HG03565 (cell line): ENCODE results near the gene TSSC4.
"Not testable (repeated sequence)": the region's sequence is repeated elsewhere in the genome, so short reads cannot be mapped to it uniquely, and the experiment has no call there.

Experiments
- ATAC-seq: cut with Tn5 transposase; IDR thresholded peaks from one replicate; pipeline ENCODE4 v1.9.1; 2021; ENCODE audit warnings: mild to moderate bottlenecking, moderate library complexity; ENCODE audit not compliant: unreplicated experiment

Gene TSSC4

GRCh38 chr11:2400069-2400761, at the start of gene TSSC4:
TSSC4 (plus strand) TSS chr11:2400750; CDS start chr11:2402634, 1,884 bp downstream.
- ATAC-seq: peak; percentile 70

DNA sequence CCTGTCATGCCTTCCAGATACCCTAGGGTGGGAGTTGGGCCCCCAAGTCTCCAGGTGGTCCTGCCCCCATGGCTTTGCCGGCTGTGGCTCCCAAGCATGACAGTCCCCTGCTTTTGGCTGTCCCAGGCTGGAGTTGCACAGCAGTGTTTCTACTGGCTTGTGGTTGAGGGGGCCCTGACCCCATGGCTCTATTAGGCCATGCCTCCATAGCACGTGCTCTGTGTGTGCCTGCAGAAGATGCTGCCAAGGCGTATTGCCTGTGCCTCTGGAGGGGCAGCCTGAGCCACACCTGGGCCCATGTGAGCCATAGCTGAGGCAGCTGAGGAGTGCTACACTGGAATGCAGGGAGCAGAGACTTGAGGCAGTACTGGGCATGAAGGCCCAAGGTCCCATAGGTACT, 48.8 kb upstream of the TSSC4 start:
- no peak for ATAC-seq

GRCh38 chr11:2352420-2352819, 48.1 kb upstream of the TSSC4 start:
- ATAC-seq: no peak

GRCh38 chr11:2355000-2355644, 45.4 kb upstream of the TSSC4 start:
- ATAC-seq: no peak

- no peak for ATAC-seq
Measured at GRCh38 chr11:2357246-2357645, 43.3 kb upstream of the TSSC4 start.

GRCh38 chr11:2357651-2358050, 42.9 kb upstream of the TSSC4 start:
- ATAC-seq: not testable (repeated sequence)

- ATAC-seq: no peak
Measured at GRCh38 chr11:2358754-2359442, 41.7 kb upstream of the TSSC4 start.

GRCh38 chr11:2359557-2359956, 41.0 kb upstream of the TSSC4 start:
- no peak for ATAC-seq

DNA sequence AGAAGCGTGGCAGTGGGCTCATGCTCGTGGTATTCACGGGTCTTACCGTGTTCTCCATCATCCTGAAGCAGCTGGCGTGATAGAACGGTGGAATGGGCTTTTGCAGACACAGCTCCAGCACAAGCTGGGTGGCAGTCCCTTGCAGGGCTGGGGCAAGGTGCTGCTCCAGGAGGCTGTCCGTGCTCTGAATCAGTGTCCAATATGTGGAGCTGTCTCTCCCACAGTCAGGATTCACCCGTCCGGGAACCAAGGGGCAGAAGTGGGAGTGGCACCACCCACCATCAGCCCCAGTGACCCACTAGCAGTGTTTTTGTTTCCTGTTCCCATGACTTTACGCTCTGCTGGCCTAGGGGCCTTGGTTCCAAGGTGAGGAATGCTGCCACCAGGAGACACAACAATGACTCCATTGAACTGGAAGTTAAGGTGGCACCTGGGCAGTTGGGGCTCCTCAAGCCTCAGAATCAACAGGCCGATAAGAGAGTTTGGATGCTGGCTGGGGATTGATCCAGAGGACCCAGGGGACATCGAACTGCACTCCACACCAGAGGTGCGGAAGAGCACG, 40.4 kb upstream of the TSSC4 start:
- ATAC-seq: no peak

DNA sequence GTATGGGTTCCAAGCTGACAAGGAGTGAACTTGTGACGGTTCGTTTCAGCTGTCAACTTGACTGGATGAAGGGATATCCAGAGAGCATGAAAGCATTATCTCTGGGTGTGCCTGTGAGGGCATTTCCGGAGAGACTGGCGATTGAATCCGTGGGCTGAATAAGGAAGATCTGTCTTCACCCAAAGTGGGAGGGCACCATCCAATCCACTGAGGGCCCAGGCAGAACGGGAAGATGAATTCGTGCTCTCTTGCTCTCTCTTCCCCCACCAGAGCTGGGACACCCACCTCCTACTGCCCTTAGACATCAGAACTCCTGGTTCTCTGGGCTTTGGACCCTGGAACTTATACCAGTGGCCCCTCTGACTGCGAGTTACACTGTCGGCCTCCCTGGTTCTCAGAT, 39.0 kb upstream of the TSSC4 start:
- ATAC-seq: no peak

DNA sequence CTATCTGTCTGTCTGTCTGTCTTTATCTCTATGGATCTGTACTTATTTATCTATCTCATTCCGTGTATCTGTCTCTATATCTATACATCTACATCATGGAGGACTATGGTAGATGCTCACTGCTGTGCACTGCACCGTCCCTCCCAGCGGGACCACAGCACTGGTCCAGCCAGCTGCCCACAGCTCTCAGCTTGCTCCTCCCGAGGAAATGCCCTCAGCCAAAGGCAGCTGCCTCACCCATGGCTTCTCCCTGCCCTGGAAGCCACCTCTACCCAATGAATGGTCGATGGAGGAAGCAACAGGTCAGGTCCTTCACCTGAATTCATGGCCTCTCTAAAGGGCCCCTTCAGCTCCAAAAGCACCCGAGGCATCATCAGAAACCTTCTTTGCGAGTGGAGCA, 38.1 kb upstream of the TSSC4 start:
- ATAC-seq: no peak

- ATAC-seq: no peak
Measured at GRCh38 chr11:2363130-2363529, 37.4 kb upstream of the TSSC4 start.

DNA sequence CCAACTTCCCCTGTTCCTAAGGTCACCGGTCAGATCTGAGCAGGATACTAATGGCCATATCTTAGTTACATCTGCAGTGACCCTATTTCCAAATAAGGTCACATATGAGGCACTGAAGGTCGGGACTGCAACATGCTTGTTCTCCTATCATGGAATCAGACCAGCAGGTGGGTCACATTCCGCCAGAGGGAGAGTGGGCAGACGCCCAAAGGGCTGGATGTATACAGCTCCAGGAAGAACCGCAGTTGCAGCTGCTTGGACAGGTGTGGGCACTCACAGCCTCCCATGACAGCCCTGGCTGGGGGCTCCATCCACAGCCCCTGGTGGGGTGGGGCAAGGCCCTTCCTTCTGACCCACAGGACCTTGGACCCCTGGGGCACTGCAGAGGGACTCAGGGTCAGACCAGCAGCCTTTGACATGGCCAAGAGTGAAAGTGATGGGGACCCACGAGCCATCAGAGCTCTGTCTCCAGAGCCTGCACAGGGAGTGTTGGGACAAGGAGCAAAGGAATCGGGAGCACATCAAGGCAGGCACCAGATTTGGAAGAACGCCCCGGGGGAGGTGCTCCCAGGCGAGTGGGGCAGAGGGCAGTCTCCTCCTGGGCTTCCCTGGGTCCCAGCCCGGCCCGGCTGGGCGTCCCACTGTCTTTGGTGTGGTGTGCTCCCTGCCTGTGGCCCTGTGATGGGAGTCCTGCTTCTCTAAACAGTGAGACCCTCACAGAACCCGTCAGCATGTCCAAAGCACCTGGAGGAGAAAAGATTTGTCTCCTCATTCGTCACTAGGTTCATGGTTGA, 36.8 kb upstream of the TSSC4 start:
- no peak for ATAC-seq

DNA sequence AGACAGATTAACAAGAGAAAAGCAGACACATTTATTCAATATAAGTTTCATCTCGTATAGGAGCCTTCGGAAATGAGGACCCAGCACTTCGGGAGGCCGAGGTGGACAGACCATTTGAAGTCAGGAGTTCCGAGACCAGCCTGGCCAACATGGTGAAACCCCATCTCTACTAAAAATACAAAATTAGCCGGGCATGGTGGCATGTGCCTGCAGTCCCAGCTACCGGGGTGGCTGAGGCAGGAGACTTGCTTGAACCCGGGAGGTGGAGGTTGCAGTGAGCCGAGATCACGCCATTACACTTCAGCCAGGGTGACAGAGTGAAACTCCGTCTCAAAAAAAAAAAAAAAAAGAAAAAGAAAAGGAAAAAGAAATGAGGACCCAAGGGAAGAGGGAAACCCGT, 36.2 kb upstream of the TSSC4 start:
- ATAC-seq: not testable (repeated sequence)

GRCh38 chr11:2365571-2366210, 34.9 kb upstream of the TSSC4 start:
- ATAC-seq: no peak

DNA sequence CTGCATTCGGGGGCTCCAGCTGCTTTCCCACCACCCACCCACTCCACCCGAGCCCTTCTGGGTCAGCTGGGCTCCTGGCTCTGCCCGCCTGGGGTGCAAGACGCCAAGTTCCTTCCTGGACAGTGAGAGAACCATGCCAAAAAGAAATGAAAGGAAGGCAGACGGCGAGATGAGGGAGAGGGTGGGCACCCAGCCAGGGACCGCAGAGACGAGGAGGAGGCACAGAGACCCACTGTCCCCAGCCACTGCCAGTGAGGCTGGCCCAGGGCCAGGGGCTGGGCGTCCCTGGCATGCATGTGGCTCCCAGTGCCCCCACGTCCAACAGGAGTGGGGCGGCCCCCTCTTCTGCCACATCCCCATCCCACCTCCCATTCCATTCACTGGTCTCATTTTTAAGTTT, 34.3 kb upstream of the TSSC4 start:
- ATAC-seq: no peak

DNA sequence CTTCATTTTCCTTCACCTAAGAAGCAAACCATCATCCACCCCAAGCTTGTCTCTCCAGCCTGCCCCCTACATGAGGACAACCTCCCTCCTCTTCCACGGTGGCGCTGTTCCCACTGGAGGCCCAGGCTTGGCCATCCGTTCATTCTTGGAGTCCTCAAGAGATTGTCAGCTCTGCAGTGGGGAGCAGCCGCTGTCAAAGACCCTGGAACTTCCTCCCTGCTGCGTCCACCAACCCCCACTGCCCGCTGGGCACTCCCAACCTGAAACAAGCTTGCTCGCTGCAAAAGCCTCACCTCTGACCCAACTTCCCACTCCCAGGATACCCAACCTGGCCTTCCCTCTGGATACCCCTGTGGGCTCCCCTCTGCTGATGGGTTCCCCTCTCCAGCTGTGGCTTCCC, 33.8 kb upstream of the TSSC4 start:
- ATAC-seq: no peak

- no peak for ATAC-seq
Measured at GRCh38 chr11:2367266-2368160, 33.0 kb upstream of the TSSC4 start.

DNA sequence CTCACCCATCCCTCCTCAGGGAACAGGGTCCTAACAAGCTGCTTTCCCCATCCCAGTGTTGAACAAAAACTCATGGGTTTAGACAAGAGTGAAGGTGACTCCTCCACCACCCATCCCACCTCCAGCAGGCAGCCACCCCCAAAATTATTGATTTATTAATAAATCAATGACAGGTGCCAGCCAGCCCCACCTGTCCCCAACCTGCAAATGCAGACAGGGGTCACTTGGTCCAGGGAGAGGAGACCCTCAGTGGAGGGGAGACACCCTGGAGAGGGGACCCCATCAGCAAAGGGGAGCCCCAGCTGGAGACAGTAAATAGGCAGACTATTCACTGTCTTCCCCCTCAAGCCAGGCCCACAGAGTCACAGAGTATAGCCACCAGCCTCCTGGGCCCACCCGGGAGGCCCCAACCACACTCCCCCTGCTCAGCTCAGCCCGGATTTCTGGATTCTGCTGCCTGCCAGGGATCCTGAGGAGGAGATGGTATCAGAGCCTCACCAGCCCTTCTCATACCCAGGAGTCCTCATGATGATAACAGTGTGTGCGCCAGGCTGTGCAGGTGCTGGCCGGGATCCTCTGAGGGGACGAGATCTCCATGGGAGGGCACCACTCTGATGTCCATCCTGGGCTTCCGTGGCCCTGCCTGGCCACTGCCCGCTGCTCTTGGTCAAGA, 32.2 kb upstream of the TSSC4 start:
- no peak for ATAC-seq
